ENCODE measurements around the gene RIOX2.
"Not testable (repeated sequence)": the region's sequence is repeated elsewhere in the genome, so short reads cannot be mapped to it uniquely, and the experiment has no call there.

Gene RIOX2

DNA sequence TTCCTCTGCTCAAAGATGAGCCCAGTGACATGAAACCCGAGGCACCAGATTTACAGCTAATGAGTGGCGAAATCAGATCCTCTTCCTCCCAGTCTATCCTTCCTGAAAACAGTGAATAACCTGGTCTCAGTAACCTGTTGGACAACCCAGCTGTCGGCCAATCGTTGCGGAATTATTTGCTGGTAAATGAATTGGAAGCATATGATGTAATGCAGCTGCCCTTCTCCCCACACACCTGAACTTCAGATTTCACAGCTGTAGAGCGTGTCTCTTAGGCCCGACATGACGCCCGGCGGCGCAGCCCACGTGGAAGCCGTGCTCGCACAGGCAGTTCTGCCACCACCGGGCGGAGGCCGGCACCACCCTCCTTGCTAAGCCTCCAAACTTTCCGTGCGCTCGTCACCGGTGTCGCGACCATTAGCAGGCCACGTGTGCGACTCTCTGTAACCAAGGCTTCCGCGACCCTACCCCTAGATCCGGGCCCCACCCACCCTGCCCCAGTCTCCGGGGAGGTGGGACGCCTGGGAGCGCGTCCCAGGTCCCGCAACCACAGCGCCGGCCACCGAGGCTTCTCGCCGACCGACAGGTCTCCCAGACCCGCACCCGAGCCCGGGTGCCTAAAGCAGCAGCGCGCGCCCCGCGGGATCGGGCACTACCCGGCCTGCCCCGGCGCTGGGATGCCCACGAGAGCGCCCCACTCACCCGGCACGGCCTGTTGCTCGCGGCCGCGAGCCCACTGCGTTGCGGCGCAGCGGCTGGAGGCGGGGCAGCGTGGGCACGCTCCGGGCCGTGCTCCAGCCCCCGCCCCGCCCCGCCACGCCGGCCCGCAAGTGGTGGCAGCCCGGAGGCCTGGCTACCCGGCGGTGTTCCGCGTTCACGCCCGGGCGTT, at the start of gene RIOX2:
Gene RIOX2 (minus strand): TSS at position 753 of the 889 bp plus-strand sequence. CDS start 4,838 bp downstream, outside the sequence.
- no peak for DNase-seq

DNA sequence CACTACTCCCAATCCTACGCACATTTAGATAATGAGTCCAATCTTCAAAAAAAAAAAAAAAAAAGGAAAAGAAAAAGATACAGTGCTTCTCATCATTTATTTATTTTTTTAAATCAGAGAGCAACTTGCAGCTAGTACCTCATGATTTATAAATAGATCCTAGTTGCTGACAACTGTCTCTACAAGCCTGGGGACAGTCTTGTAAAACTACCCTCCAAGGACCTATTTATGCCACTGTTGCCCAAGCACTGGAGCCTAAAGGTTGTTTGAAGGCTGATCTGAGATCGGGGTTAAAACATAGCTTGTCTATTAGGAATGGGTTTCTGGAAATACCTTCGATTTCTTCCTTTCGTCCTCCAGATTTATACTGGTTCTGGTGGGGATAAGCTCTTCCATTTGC, 48.2 kb upstream of the RIOX2 start:
- no peak for DNase-seq

DNA sequence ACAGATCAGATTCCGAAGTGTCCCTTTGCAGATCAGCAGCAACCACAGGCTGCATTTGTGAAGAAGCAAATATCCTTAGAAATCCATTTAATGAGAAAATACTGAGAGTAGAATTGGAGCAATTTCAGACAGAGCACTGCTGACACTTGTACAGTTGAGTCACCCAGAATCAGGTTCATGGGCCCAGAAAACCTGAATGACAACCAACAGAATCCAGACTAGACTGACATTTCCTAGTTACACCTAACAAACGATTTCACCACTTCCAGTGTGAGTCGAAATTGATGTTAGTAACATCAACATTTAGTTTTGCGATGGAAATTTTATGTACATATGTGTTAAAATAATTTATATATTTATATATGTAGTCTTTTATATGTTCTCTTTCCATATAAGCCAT, 46.1 kb upstream of the RIOX2 start:
- DNase-seq: no peak

DNA sequence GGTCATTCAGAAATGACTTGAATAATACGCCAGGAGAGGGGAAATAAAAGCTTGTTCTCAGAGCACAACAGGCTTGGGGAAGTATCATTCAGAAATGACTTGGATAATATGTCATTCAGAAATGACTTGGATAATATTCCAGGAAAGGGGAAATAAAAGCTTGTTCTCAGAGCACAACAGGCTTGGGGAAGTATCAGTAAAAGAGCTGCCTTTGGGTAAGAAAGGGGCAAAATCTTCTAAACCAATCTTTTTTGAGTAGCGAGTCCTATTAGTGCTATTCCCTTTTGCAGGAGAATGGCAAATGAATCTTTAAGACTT, 42.0 kb upstream of the RIOX2 start:
- DNase-seq: no peak

DNA sequence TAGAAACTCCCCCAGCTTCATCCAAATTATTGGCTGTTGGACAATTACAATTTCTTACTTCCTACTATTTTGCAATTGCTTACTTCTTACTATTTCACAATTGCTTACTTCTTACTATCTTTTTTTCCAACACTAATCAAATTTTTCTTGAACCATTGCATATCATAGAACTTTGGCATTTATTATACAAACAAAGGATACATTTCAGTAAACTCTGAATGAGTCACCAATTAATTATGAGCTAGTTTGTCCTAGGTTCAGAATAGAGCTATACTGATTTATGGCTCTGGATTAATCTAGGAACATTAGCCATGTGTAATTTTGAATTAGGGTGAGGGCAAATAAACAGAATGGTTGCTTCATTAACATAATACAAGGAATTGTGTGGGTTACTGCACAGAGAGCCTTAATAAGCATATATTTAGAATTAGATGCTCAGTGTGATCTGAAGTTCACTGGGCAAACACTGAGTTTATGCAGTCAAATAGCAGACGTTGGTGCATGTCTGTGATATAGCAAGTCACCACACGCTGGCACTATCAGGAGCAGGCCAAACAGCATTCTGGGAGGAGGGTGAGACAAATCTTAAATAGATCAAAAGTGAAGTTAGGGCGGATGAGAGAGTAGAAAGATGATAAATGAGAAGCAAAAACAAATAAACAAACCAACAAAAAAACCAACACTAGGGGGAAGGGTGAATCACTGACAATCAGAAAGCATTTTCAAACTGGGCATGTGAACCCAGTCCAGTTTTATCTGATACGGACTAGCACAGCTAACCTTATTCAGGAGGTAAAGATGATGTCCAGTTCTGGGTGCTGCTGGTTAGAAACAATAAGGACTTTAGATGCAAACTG, 41.4 kb upstream of the RIOX2 start:
- no peak for DNase-seq

DNA sequence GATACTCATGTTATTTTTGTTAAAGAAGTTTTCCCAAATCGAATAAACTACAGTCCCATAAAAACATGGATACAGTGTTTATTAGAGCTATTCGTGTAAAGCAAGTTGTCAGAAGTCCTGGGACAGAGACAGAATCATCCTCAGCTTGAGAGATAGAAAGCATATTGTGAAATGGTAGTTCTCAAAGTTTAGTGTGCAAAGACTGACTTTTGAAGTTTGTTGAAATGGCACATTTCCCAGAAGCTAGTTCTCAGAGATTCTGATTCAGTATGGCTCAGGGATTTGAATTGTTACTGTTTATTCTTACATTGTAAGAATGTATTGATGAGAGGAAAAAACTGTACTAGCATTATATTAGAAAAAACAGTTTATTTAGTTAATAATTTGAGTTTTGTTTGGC, 40.7 kb upstream of the RIOX2 start:
- no peak for DNase-seq

DNA sequence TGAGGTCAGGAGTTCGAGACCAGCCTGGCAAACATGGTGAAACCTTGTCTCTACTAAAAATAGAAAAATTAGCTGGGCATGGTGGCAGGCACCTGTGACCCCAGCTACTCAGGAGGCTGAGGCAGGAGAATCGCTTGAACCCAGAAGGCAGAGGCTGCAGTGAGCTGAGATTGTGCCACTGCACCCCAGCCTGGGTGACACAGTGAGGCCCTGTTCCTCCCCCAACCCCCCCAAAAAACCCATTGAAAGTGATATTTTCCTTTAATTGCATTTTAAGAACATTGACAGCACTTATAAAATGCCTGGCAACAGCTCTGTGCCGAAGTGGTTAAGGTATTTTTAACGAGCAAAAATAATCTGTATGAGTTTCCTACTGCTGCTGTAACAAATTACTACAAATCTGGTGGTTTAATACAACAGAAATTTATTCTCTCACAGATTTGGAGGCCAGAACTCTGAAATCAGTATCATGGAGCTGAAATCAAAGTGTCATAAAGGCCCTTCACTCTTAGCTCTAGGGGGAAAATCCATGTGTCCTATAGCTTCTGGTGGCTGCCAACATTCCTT, 38.7 kb upstream of the RIOX2 start:
- not testable (repeated sequence) for DNase-seq

DNA sequence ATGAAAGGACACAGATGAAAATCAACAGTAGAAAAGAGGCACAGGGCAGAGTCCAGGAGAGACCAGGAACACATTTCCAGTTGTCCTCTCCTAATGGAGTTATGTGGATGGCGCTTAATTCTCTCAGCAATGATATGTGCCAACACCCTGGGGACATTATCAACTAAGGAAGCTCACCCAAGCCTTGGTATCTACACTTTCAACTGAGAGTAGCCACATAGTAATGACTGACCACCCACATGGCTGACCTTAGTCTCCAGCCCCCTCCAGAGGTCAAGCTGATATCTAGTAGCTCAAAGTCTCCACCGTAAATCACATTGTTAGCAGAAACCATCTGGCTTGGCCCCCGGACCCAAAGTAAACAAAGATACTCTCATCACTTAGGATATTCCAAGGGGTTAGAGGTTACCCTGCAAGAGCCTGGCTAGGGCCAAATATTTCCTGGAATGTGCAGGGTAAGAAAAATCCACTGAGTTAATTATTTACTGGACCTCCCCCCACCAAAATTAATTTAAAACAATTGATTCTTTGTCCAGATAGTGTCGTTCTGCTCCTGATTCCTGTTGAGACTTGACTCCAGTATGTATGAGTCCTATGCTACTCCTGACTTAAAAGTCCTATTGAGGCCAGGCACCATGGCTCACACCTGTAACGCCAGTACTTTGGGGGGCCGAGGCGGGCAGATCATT, 38.1 kb upstream of the RIOX2 start:
- no peak for DNase-seq

DNA sequence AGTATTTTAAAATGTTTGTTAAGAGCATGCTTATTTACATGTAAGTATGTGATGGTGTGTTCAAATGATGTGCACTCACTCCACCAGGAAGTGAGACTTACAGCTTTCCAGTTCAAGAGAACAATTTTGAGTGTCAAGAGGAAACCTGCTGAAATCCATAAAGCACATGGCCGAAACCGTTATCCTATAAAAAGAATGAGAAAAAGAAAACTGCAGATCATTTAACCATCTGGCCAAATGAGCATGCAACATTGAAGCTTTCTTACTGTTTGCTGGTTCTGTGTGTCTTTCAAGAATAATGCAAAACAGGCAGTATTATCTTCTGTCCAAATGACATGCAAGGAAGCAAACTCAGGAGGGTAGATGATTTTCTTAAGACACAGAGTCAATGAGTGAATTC, 36.6 kb upstream of the RIOX2 start:
- no peak for DNase-seq

DNA sequence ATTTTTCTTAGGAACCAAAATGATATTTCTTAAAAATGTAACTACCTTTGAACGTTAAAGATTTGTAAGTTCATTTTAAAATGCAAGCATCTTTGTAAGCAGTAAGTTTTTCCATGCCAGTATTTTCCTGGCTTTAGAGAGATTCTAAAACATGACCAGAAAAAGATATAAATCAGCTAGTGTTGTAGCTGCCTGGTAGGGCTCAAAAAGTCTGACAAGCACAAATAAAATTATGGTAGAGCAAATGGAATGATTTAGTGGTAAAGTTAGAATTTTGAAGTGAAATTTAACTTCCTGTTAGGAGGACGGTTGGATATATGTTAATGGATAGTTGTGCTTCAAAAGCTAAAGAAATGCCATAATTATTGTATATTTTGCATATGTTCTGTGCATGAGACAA, 33.2 kb upstream of the RIOX2 start:
- DNase-seq: no peak

DNA sequence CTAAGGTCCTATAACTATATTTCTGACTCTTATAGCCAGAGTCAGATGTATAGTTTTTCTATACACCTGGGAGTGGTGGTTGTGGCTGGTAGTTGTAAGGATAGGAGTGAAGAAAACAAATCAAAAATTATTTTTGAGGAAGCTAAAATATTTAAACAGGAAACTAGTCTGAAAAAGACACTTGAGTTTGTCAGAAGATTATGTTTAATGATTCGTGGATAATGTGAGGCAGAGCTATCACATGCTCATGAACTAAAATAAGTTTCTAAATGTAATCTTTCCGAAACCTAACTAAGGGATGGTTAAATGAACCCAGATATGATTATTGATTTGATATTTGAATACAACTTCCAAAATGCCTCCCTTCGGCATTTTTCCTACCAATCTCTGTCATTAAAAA, 32.5 kb upstream of the RIOX2 start:
- DNase-seq: no peak

DNA sequence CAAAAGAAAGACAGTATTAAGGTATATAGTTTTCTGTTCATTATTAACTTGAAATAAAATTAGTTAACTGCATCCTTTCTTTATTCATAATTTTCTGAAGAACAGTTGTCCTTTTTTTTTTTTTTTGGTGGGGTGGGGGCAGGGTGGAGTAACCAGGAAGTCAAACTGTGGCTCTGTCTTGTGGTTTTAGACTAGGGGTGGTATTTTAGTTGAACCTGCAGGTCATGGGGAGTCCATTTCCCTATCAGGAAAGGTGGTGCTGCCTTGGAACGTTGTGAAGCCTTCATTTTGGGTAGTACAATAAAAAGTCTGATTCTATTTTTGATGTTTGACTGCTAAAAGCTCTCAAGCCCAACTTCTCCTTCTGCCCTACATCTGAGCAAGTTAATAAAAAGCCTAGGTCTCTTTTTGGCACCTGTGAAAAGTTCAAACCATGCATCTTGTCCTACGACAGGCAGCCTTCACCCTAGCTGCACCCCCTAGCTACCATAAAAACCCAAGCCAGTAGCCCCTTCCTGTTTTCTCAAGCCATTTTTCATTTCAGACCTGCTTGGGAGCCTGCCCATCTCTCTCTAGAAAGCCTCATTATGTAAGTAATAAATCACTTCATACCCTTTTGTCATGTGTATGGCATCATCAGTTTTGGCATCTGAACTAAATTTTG, 31.2 kb upstream of the RIOX2 start:
- no peak for DNase-seq

DNA sequence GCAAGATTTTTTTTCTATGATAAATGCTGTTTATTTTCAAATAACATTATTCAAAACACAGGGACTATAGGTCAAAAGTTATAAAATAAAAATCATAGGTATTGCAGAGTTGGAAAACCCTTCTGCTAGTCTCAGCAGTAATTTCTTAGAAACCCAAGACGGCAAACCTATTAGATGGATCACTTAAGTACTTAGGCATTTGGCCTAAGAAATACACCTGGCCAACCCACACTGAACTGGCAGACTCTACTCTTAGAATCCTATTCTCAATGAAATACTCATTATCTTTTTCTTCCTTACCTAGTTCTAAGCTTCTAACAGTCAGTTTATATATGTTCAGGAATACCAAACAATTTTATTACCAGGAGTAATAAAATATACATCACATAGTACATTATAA, 30.5 kb upstream of the RIOX2 start:
- DNase-seq: no peak

DNA sequence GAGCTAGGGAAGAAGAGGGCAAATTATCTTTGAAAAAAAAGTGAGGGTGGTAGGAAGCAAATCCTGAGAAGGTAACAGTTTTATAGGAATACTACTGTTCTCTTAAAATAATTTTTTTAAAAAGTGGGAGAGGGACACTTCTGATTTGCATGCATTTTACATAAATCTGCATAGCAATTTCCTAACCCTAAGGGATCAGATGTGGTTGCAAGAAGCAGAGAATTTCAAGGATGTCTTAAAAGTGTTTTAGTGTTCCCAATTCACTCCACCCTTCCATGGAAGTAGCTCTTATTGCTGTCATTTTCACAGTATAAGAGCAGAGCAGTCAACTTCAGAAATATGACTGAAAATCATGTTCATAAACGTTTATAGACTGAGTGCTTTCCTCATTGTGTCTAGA, 27.8 kb upstream of the RIOX2 start:
- DNase-seq: no peak

DNA sequence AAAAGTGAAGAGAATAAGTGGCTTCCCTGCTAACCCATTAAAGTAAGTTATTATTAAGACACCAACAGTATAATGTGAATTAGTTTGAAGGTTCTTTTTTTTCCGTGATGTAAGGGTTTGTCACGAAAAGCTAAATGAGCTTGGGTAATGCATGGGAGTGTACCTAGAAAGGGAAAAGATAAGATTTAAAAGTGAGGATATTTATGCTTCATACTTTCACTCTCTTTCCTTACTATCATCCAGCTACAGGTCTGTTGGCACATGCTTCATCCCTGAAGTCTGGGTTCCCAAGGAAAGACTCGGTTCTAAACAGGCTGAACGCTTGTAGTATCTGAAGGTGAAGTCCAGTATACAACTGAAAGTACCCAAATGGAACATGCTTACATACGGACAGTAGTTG, 26.9 kb upstream of the RIOX2 start:
- no peak for DNase-seq

DNA sequence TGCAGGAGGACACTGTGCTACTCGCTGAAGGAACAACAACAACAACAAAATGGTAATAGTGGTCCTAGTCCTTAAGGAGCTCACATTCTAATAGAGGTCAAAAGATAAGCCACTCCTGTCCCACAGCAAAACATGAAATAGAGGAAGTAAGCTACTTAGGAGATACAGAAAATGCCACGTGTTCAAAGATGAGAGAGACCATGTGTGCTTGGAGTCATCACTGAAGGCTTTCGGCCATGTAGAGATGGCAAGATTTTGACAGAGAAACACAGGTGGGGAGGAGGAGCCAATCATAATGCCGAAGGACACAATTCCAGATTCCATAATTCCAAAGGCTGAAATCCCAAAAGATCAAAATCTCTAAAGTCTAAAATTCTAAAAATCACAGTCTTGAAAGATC, 24.8 kb upstream of the RIOX2 start:
- DNase-seq: no peak

DNA sequence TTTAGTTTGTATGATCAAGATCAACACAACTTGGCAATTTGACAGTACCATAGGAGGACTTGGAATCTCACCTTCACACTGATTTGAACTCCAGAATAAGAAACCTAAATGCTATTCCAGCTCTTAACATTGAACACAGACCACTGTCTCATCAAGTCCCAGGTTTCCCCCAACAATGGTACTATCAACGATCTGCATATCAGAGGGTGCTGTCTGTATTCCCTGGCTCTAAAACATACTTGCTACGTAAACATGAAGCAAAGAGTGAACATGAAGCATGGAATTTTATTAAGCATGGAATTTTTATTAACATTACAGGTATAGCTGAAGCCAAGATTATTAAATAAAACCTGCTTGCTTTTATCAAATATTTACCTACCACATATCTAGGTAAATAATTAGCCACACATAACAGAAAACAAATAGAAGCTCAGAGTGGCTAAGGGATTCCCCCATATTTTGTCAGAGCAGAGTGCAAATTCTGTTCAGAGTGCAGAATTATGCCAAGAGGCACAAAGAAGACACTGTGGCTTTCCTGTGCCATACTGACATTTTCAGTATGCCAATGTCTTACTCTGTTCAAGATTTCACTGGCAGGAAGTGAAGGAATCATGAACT, 22.2 kb upstream of the RIOX2 start:
- no peak for DNase-seq

DNA sequence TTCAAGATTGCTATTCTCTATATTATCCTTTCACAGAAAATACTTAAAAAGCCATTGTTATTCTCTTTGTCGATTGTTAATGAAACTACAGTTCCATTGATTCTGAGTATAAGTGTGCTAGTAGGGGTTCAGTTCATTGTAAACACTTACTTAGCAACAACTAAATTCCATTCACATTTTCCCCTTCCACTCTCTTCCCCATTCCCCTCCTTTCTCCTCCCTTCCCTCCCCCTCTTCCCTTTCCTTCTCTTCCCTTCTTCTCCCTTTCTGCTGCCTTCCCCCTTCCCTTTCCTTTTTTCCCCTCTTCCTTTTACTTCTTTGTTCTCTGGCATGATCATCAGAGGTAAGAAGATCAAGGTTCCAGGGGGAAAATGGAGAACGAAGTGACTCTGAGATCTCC, 21.3 kb upstream of the RIOX2 start:
- no peak for DNase-seq

DNA sequence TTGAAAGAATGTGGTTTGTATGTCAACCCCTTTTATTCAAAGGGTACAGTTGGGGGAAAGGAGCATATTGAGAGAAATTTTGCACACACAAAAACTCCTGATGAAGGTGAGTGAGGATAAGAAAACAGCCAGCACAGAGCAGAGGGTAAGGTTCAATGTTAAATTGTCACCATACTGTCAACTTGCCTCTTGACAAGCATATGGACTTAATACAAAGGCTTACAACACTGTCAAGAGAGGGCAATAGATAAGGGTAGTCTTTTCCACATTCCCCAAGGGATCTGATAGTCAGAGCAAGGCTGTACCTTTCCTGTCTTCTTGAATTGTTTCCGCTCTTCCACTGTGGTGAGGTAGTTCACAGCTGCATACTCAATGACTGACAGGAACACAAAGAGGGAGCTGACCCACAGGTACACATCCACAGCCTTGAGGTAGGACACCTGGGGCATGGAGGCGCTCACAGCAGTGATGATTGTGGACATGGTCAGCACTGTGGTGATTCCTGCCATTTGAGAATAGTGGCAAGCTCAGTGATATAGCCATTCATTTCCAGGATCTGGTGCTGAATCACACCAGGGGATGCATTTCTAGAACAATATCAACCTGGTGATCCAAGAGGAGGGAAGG, 20.4 kb upstream of the RIOX2 start:
- no peak for DNase-seq

DNA sequence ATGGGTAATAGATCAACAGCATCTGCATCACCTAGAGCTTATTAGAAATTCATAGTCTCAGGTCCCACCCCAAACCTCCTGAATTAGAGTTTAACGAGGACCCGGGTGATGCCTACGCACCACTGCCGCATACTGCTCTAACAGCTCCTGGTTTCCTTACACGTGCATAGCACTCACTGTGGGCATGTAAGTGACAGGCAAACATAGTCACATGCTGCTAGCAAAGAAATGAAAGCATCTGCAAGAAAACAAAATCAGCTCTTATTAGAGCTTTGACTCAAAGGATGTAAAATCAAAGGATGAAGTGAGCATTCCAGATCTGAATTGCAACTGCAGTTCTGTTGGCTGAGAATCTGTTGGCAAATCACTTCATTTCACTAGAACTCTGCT, 19.1 kb upstream of the RIOX2 start:
- DNase-seq: no peak

DNA sequence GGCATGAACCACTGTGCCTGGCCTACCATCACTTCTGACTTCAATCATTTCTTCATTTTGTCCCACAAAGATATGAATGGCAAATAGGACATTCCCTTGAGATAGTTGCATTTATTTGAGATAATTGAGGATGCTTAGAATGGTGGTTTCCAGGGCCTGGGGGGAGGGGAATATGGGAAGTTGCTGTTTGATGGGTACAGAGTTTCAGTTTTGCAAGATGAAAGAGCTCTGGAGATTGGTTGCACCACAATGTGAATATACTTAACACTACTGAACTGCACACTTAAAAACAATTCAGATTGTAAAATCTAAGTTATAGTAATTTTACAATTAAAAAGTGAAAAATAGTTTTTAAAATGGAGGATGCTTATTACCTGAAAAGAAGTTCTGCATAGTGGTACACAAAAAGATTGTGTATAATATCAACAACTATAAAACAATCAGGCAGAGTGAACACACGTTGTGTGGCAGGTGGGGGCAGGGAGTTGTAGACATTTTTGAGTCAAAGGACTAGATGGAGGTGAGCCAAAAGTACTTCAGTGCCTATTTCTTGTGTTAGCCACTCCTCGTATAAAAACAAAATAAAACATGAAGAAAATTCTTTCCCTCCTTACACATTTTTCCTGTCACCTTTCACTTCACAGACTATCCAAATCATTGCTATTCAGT, 18.5 kb upstream of the RIOX2 start:
- DNase-seq: no peak

Data from cortex of kidney (tissue), 1 donor.